Hematopoietic multipotent progenitor cell treated with erythropoietin and hydrocortisone succinate and interleukin-3 and kit ligand, for 15 days (in vitro differentiated cells): ENCODE results near the gene AGBL2.
"Not testable (repeated sequence)": the region's sequence is repeated elsewhere in the genome, so short reads cannot be mapped to it uniquely, and the experiment has no call there.

ENCODE experiments used
- DNase-seq: peaks from one replicate; pipeline ENCODE4 v3.0.0-alpha.2; 2015; ENCODE audit warnings: low spot score

AGBL2 gene

GRCh38 chr11:47715082-47715669, at the start of gene AGBL2:
Gene AGBL2, minus strand, starts transcription at chr11:47715369. Its CDS starts 719 bp downstream, at chr11:47714650.
- DNase-seq, result peak; percentile 72

GRCh38 chr11:47759291-47759690, 44.1 kb upstream of the AGBL2 start:
- DNase-seq, result not testable (repeated sequence)

GRCh38 chr11:47756208-47756607, 41.0 kb upstream of the AGBL2 start:
- DNase-seq, result no peak

GRCh38 chr11:47750725-47751124, 35.6 kb upstream of the AGBL2 start:
- DNase-seq, result no peak

GRCh38 chr11:47742494-47742893, 27.3 kb upstream of the AGBL2 start:
- not testable (repeated sequence) for DNase-seq

- not testable (repeated sequence) for DNase-seq
Measured at GRCh38 chr11:47737817-47738216, 22.6 kb upstream of the AGBL2 start.

GRCh38 chr11:47732271-47732670, 17.1 kb upstream of the AGBL2 start:
- no peak for DNase-seq

GRCh38 chr11:47731475-47731874, 16.3 kb upstream of the AGBL2 start:
- no peak for DNase-seq

- no peak for DNase-seq
Measured at GRCh38 chr11:47726878-47727514, 11.8 kb upstream of the AGBL2 start.

GRCh38 chr11:47726118-47726442, 10.9 kb upstream of the AGBL2 start:
- no peak for DNase-seq

GRCh38 chr11:47725442-47726117, 10.4 kb upstream of the AGBL2 start:
- no peak for DNase-seq

GRCh38 chr11:47724041-47724729, 9.0 kb upstream of the AGBL2 start:
- DNase-seq, result no peak

GRCh38 chr11:47723041-47723440, 7.9 kb upstream of the AGBL2 start:
- no peak for DNase-seq

GRCh38 chr11:47720651-47721050, 5.5 kb upstream of the AGBL2 start:
- no peak for DNase-seq

- no peak for DNase-seq
Measured at GRCh38 chr11:47716692-47717091, 1.5 kb upstream of the AGBL2 start.

GRCh38 chr11:47714554-47715081, 551 bp downstream of the AGBL2 start:
- DNase-seq, result no peak

- DNase-seq, result no peak
Measured at GRCh38 chr11:47711816-47712215, 3.4 kb downstream of the AGBL2 start.

- DNase-seq, result no peak
Measured at GRCh38 chr11:47711225-47711624, 3.9 kb downstream of the AGBL2 start.

- DNase-seq, result not testable (repeated sequence)
Measured at GRCh38 chr11:47707275-47707786, 7.8 kb downstream of the AGBL2 start.

GRCh38 chr11:47705721-47706120, 9.4 kb downstream of the AGBL2 start:
- no peak for DNase-seq

- no peak for DNase-seq
Measured at GRCh38 chr11:47691979-47692378, 23.2 kb downstream of the AGBL2 start.

GRCh38 chr11:47689480-47689879, 25.7 kb downstream of the AGBL2 start:
- no peak for DNase-seq
